GM23338 (cell line): ENCODE data around the gene IFNL1. TPM values are rescaled to one million over a fixed set of nuclear protein-coding genes. Genes with fewer than 3 reads are reported as not detected.

Experiments used
- ATAC-seq: fragments of 200-7000 bp; cut with Tn5 transposase; 3 replicates; pipeline ENCODE4 v1.9.1; 2020
- DNase-seq: peaks from one replicate; pipeline ENCODE4 v3.0.0-alpha.2; 2015; ENCODE audit warnings: low spot score
- H2AFZ ChIP-seq: fragments of 200-600 bp; sonication (generic); 2 replicates; pipeline ENCODE4 v1.8.0; 2016; ENCODE audit warnings: antibody characterized with exemption, mild to moderate bottlenecking, moderate library complexity
- H3F3A ChIP-seq: fragments of 200-600 bp; sonication (generic); replicated peaks from 2 replicates; pipeline ENCODE4 v1.8.0; 2017; ENCODE audit warnings: antibody characterized with exemption, mixed run types, low read depth
- H3K27ac ChIP-seq: fragments of 200-600 bp; sonication (generic); 2 replicates; pipeline ENCODE4 v1.6.1; 2016; ENCODE audit warnings: low read depth
- H3K27me3 ChIP-seq: fragments of 200-600 bp; sonication (generic); 2 replicates; pipeline ENCODE4 v1.8.0; 2016; ENCODE audit warnings: mild to moderate bottlenecking, mixed run types, moderate library complexity; ENCODE audit not compliant: insufficient read depth
- H3K36me3 ChIP-seq: fragments of 200-600 bp; sonication (generic); 2 replicates; pipeline ENCODE4 v1.8.0; 2016; ENCODE audit warnings: mild to moderate bottlenecking; ENCODE audit not compliant: insufficient read depth
- H3K4me1 ChIP-seq: fragments of 200-600 bp; sonication (generic); 2 replicates; pipeline ENCODE4 v1.8.0; 2016; ENCODE audit warnings: mild to moderate bottlenecking, moderate library complexity; ENCODE audit not compliant: insufficient read depth
- H3K4me2 ChIP-seq: fragments of 200-600 bp; sonication (generic); 2 replicates; pipeline ENCODE4 v1.7.1; 2017; ENCODE audit warnings: mixed run types
- H3K4me3 ChIP-seq: fragments of 200-600 bp; sonication (generic); 2 replicates; pipeline ENCODE4 v1.6.1; 2016; ENCODE audit warnings: mixed run types
- H3K79me2 ChIP-seq: fragments of 200-600 bp; sonication (generic); replicated peaks from 2 replicates; pipeline ENCODE4 v1.8.0; 2017; ENCODE audit warnings: mild to moderate bottlenecking; ENCODE audit not compliant: insufficient read depth
- H3K9me2 ChIP-seq: fragments of 200-600 bp; sonication (generic); 2 replicates; pipeline ENCODE4 v1.8.0; 2017; ENCODE audit not compliant: insufficient read depth
- H4K20me1 ChIP-seq: fragments of 200-600 bp; sonication (generic); replicated peaks from 2 replicates; pipeline ENCODE4 v1.8.0; 2017; ENCODE audit warnings: mild to moderate bottlenecking; ENCODE audit not compliant: insufficient read depth
- H3K27ac Mint-ChIP-seq: 2 replicates; pipeline ENCODE4 v1.8.0; 2020; ENCODE audit warnings: inconsistent platforms, mild to moderate bottlenecking, moderate library complexity, mixed read lengths
- H3K27me3 Mint-ChIP-seq: 3 replicates; pipeline ENCODE4 v1.8.0; 2022; ENCODE audit warnings: low read depth, mild to moderate bottlenecking, moderate library complexity, mixed read lengths, inconsistent platforms; ENCODE audit not compliant: insufficient read depth, poor library complexity
- H3K36me3 Mint-ChIP-seq: 3 replicates; pipeline ENCODE4 v1.8.0; 2021; ENCODE audit warnings: low read depth, mild to moderate bottlenecking, inconsistent platforms, moderate library complexity, mixed read lengths
- H3K4me1 Mint-ChIP-seq: 3 replicates; pipeline ENCODE4 v1.8.0; 2020; ENCODE audit warnings: mild to moderate bottlenecking, inconsistent platforms, mixed read lengths
- H3K4me3 Mint-ChIP-seq: 3 replicates; pipeline ENCODE4 v1.8.0; 2021; ENCODE audit warnings: moderate library complexity, mild to moderate bottlenecking, inconsistent platforms, mixed read lengths
- H3K9me3 Mint-ChIP-seq: 3 replicates; pipeline ENCODE4 v1.8.0; 2020; ENCODE audit warnings: moderate library complexity, mild to moderate bottlenecking, inconsistent platforms, mixed read lengths
- CREB1 ChIP-seq: fragments of 250-450 bp; sonication (Bioruptor Pico); IDR thresholded peaks from 2 replicates; pipeline ENCODE4 v1.5.0; 2020; ENCODE audit warnings: low read depth, mild to moderate bottlenecking, moderate library complexity
- EZH2 ChIP-seq: fragments of 200-600 bp; sonication (generic); IDR thresholded peaks from one replicate; pipeline ENCODE4 v1.8.0; 2017; ENCODE audit warnings: antibody characterized with exemption, mild to moderate bottlenecking, low read depth; ENCODE audit not compliant: unreplicated experiment
- EZH2phosphoT487 ChIP-seq: fragments of 200-600 bp; sonication (generic); IDR thresholded peaks from one replicate; pipeline ENCODE4 v1.8.1; 2018; ENCODE audit warnings: antibody characterized with exemption; ENCODE audit not compliant: unreplicated experiment
- JUNB ChIP-seq: IDR thresholded peaks from one replicate; pipeline ENCODE4 v1.6.1; 2016; ENCODE audit warnings: antibody characterized with exemption; ENCODE audit not compliant: unreplicated experiment
- NANOG ChIP-seq: IDR thresholded peaks from 2 replicates; pipeline ENCODE4 v1.6.1; 2016; ENCODE audit warnings: antibody characterized with exemption, borderline replicate concordance
- POLR2AphosphoS5 ChIP-seq: IDR thresholded peaks from 2 replicates; pipeline ENCODE4 v1.6.1; 2016; ENCODE audit warnings: antibody characterized with exemption, low read depth
- ZNF331 ChIP-seq: fragments of 250-450 bp; sonication (Bioruptor Pico); IDR thresholded peaks from 2 replicates; pipeline ENCODE4 v1.5.0; 2020; ENCODE audit warnings: low read depth, mild to moderate bottlenecking, moderate library complexity
- polyA plus RNA-seq: library from polyadenylated mRNA; unstranded; fragments of >200 nt; fragmentation: Nextera tagmentation; extraction: Ambion mirVana; gene quantifications from 2 replicates; pipeline ENCODE4 v1.2.1, GENCODE V29; 2016
- total RNA-seq: library from RNA; depleted of rRNA; stranded (reverse); fragments of >200 nt; shearing (Covaris generic); gene quantifications from 2 replicates; pipeline ENCODE4 v1.2.3, GENCODE V29; 2014
- TF ChIP-seq, protein P1 (sequence below), 2 experiments: fragments of 200-600 bp in 1 of 2; sonication (generic) in 1 of 2; conservative IDR thresholded peaks; 2 replicates each; pipeline versions ENCODE4 v1.5.1 to v1.6.1; 2016 to 2017; ENCODE audit warnings: antibody characterized with exemption in 2 of 2, low read depth in 2 of 2, mild to moderate bottlenecking in 2 of 2, moderate library complexity in 1 of 2
- TF ChIP-seq, protein P2 (sequence below): fragments of 250-450 bp; sonication (Bioruptor Pico); IDR thresholded peaks from 2 replicates; pipeline ENCODE4 v1.5.0; 2020; ENCODE audit warnings: mild to moderate bottlenecking, moderate library complexity

The IFNL1 gene
- total and polyA plus RNA-seq, 2 experiments from 2014 or later: not detected

DNA sequence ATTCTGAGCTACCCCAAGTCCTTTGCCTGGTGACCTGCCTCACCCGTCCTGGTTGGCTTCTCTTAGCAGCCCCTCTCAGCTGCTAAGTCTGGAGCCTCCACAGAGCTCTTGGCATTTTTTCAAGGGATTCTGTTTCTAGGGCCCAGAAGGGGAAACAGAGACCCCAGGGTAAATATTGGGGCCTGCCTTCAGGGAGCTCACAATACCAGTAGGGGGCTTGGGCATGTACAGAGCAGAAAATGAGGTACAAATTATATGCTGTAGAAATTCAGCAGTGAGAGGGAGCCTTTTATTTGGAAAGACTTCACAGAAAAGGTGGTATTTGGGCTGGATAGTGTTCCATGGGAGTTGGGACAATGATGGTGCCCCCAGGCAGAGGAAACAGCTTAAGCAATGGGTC is 49.7 kb downstream of the IFNL1 start:
- no peaks in the 10 kb centered on the region for H3K9me3 Mint-ChIP-seq
- Histone ChIP-seq H4K20me1 (peaks cover 59% of the 10 kb centered on the region), H2AFZ (no peak overlapping the region), H3K4me2 (no peak overlapping the region), H3K4me1 (peaks cover 9% of the 10 kb centered on the region), H3K36me3 (no peaks in the 10 kb centered on the region; the same call in 1 of the 2 replicates), H3K27ac (no peak overlapping the region), H3F3A (peaks cover 16% of the 10 kb centered on the region; the same call in 1 of the 2 replicates), H3K79me2 (peaks cover 34% of the 10 kb centered on the region), H3K27me3 (no peaks in the 10 kb centered on the region), H3K9me2 (no peaks in the 10 kb centered on the region), H3K4me3 (no peak overlapping the region)
- H3K27ac Mint-ChIP-seq: no peak overlapping the region
- H3K4me3 Mint-ChIP-seq: no peak overlapping the region; the same call in 2 of the 3 replicates
- peaks cover 23% of the 10 kb centered on the region for H3K36me3 Mint-ChIP-seq
- peaks cover 17% of the 10 kb centered on the region for H3K4me1 Mint-ChIP-seq
- ATAC-seq: no peak
- DNase-seq: no peak
- peaks cover 9% of the 10 kb centered on the region for H3K27me3 Mint-ChIP-seq
- TF ChIP-seq ZNF331 (CRISPR knock-in tag): no peak
- TF ChIP-seq, protein P1, sequence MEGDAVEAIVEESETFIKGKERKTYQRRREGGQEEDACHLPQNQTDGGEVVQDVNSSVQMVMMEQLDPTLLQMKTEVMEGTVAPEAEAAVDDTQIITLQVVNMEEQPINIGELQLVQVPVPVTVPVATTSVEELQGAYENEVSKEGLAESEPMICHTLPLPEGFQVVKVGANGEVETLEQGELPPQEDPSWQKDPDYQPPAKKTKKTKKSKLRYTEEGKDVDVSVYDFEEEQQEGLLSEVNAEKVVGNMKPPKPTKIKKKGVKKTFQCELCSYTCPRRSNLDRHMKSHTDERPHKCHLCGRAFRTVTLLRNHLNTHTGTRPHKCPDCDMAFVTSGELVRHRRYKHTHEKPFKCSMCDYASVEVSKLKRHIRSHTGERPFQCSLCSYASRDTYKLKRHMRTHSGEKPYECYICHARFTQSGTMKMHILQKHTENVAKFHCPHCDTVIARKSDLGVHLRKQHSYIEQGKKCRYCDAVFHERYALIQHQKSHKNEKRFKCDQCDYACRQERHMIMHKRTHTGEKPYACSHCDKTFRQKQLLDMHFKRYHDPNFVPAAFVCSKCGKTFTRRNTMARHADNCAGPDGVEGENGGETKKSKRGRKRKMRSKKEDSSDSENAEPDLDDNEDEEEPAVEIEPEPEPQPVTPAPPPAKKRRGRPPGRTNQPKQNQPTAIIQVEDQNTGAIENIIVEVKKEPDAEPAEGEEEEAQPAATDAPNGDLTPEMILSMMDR (conservative IDR thresholded peaks at IDR 0.05; ENCODE audit: low read depth in 2 of 2): peak in 1 of 2 experiments; percentile 21; a peak in 2 of 4 replicates

GRCh38 chr19:39347332-39348164 is 51.3 kb downstream of the IFNL1 start:
- Histone ChIP-seq H3K4me3 (no peak overlapping the region), H3K4me1 (peaks cover 7% of the 10 kb centered on the region; the same call in 1 of the 2 replicates), H3K9me2 (no peaks in the 10 kb centered on the region), H3K4me2 (no peak overlapping the region), H3K27me3 (no peaks in the 10 kb centered on the region), H3K79me2 (peaks cover 33% of the 10 kb centered on the region), H3K27ac (no peak overlapping the region), H4K20me1 (peaks cover 59% of the 10 kb centered on the region), H2AFZ (no peak overlapping the region), H3F3A (peaks cover 18% of the 10 kb centered on the region; the same call in 1 of the 2 replicates), H3K36me3 (peaks cover 6% of the 10 kb centered on the region; the same call in 1 of the 2 replicates)
- ATAC-seq: no peak
- H3K36me3 Mint-ChIP-seq: peaks cover 35% of the 10 kb centered on the region
- no peaks in the 10 kb centered on the region for H3K9me3 Mint-ChIP-seq
- DNase-seq: no peak
- H3K27me3 Mint-ChIP-seq: peaks cover 6% of the 10 kb centered on the region
- peaks cover 15% of the 10 kb centered on the region for H3K4me1 Mint-ChIP-seq
- no peak overlapping the region for H3K27ac Mint-ChIP-seq
- H3K4me3 Mint-ChIP-seq: no peak overlapping the region; the same call in 2 of the 3 replicates
- no peak for TF ChIP-seq EZH2phosphoT487
- TF ChIP-seq ZNF331 (CRISPR knock-in tag): no peak
- TF ChIP-seq NANOG: no peak
- no peak for TF ChIP-seq CREB1 (CRISPR knock-in tag)
- TF ChIP-seq JUNB: no peak
- TF ChIP-seq, protein P2, sequence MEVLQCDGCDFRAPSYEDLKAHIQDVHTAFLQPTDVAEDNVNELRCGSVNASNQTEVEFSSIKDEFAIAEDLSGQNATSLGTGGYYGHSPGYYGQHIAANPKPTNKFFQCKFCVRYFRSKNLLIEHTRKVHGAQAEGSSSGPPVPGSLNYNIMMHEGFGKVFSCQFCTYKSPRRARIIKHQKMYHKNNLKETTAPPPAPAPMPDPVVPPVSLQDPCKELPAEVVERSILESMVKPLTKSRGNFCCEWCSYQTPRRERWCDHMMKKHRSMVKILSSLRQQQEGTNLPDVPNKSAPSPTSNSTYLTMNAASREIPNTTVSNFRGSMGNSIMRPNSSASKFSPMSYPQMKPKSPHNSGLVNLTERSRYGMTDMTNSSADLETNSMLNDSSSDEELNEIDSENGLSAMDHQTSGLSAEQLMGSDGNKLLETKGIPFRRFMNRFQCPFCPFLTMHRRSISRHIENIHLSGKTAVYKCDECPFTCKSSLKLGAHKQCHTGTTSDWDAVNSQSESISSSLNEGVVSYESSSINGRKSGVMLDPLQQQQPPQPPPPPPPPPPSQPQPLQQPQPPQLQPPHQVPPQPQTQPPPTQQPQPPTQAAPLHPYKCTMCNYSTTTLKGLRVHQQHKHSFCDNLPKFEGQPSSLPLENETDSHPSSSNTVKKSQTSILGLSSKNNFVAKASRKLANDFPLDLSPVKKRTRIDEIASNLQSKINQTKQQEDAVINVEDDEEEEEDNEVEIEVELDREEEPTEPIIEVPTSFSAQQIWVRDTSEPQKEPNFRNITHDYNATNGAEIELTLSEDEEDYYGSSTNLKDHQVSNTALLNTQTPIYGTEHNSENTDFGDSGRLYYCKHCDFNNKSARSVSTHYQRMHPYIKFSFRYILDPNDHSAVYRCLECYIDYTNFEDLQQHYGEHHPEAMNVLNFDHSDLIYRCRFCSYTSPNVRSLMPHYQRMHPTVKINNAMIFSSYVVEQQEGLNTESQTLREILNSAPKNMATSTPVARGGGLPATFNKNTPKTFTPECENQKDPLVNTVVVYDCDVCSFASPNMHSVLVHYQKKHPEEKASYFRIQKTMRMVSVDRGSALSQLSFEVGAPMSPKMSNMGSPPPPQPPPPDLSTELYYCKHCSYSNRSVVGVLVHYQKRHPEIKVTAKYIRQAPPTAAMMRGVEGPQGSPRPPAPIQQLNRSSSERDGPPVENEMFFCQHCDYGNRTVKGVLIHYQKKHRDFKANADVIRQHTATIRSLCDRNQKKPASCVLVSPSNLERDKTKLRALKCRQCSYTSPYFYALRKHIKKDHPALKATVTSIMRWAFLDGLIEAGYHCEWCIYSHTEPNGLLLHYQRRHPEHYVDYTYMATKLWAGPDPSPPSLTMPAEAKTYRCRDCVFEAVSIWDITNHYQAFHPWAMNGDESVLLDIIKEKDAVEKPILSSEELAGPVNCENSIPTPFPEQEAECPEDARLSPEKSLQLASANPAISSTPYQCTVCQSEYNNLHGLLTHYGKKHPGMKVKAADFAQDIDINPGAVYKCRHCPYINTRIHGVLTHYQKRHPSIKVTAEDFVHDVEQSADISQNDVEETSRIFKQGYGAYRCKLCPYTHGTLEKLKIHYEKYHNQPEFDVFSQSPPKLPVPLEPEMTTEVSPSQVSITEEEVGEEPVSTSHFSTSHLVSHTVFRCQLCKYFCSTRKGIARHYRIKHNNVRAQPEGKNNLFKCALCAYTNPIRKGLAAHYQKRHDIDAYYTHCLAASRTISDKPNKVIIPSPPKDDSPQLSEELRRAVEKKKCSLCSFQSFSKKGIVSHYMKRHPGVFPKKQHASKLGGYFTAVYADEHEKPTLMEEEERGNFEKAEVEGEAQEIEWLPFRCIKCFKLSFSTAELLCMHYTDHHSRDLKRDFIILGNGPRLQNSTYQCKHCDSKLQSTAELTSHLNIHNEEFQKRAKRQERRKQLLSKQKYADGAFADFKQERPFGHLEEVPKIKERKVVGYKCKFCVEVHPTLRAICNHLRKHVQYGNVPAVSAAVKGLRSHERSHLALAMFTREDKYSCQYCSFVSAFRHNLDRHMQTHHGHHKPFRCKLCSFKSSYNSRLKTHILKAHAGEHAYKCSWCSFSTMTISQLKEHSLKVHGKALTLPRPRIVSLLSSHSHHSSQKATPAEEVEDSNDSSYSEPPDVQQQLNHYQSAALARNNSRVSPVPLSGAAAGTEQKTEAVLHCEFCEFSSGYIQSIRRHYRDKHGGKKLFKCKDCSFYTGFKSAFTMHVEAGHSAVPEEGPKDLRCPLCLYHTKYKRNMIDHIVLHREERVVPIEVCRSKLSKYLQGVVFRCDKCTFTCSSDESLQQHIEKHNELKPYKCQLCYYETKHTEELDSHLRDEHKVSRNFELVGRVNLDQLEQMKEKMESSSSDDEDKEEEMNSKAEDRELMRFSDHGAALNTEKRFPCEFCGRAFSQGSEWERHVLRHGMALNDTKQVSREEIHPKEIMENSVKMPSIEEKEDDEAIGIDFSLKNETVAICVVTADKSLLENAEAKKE (CRISPR knock-in tag): no peak
- TF ChIP-seq EZH2: no peak
- TF ChIP-seq POLR2AphosphoS5: no peak
